ENCODE measurements around the gene ZFPM1. TPM values are rescaled to one million over a fixed set of nuclear protein-coding genes. Genes with fewer than 3 reads are reported as not detected.
A peak's percentile ranks its signal among the peaks of the same experiment; 100 is the strongest.

The ZFPM1 gene
- total RNA-seq (2014; rRNA removed; shearing (Covaris generic)) (2.2 and 2.4 TPM in 2 replicates), polyA plus RNA-seq (2016; fragmentation: Nextera tagmentation; extraction: Ambion mirVana) (0.53 and 0.61 TPM in 2 replicates)
- long read RNA-seq, result 0 reads

- Mint-ChIP-seq H3K36me3 (ENCODE audit: low read depth) (no peaks in the 10 kb centered on the region), H3K9me3 (peaks cover 3% of the 10 kb centered on the region; the same call in 1 of the 3 replicates), H3K4me1 (peaks cover 14% of the 10 kb centered on the region; the same call in 2 of the 3 replicates), H3K4me3 (peak within 1 kb of the TSS; percentile 74), H3K27ac (no peak within 1 kb of the TSS), H3K27me3 (ENCODE audit: insufficient read depth, low read depth, poor library complexity) (peaks cover 52% of the 10 kb centered on the region)
- H3K36me3 ChIP-seq (ENCODE audit: insufficient read depth), result no peaks in the 10 kb centered on the region
- peaks cover 61% of the 10 kb centered on the region for H3K27me3 ChIP-seq (ENCODE audit: insufficient read depth)
- H3K4me2 ChIP-seq, result peak within 1 kb of the TSS; percentile 88
- no peak for DNase-seq (ENCODE audit: low spot score)
- H3K27ac ChIP-seq (ENCODE audit: low read depth), result peak within 1 kb of the TSS; percentile 66; the same call in 1 of the 2 replicates
- no peaks in the 10 kb centered on the region for H3K79me2 ChIP-seq (replicated peaks; ENCODE audit: insufficient read depth)
- H3K9me2 ChIP-seq (ENCODE audit: insufficient read depth), result no peaks in the 10 kb centered on the region
- no peaks in the 10 kb centered on the region; the same call in 1 of the 2 replicates for H4K20me1 ChIP-seq (replicated peaks; ENCODE audit: insufficient read depth)
- peak within 1 kb of the TSS; percentile 99 for H2AFZ ChIP-seq
- TF ChIP-seq EZH2 (IDR thresholded peaks at IDR 0.05; ENCODE audit: low read depth, unreplicated experiment), result no peak
- TF ChIP-seq POLR2AphosphoS5 (IDR thresholded peaks at IDR 0.05; ENCODE audit: low read depth), result peak; percentile 41; the same call in 1 of the 2 replicates
- H3F3A ChIP-seq (replicated peaks; ENCODE audit: low read depth), result 0 out of 2 replicates have a peak, but pooled peaks cover 3% of the 10 kb centered on the region
- peak; percentile 3; the same call in 2 of the 3 replicates for ATAC-seq
- H3K4me1 ChIP-seq (ENCODE audit: insufficient read depth), result peaks cover 9% of the 10 kb centered on the region
- peak within 1 kb of the TSS; percentile 80 for H3K4me3 ChIP-seq
Observed at GRCh38 chr16:88453217-88453531, at the start of gene ZFPM1. TSS of gene ZFPM1 (plus strand) at chr16:88453280. CDS start at chr16:88453639, 359 bp downstream.

GRCh38 chr16:88403794-88404581, 49.1 kb upstream of the ZFPM1 start:
- ATAC-seq, result peak; percentile 54
- DNase-seq (ENCODE audit: low spot score), result no peak
- peak overlapping the region; percentile 14; the same call in 1 of the 2 replicates for H3K27ac Mint-ChIP-seq

GRCh38 chr16:88404769-88405168, 48.3 kb upstream of the ZFPM1 start:
- no peaks in the 10 kb centered on the region for H3K36me3 Mint-ChIP-seq (ENCODE audit: low read depth)
- DNase-seq (ENCODE audit: low spot score) (no peak), ATAC-seq (no peak)
- Histone ChIP-seq H3F3A (replicated peaks; ENCODE audit: low read depth) (no peaks in the 10 kb centered on the region), H3K9me2 (ENCODE audit: insufficient read depth) (no peaks in the 10 kb centered on the region), H4K20me1 (replicated peaks; ENCODE audit: insufficient read depth) (no peaks in the 10 kb centered on the region), H3K27me3 (ENCODE audit: insufficient read depth) (no peaks in the 10 kb centered on the region), H3K79me2 (replicated peaks; ENCODE audit: insufficient read depth) (no peaks in the 10 kb centered on the region), H3K4me3 (no peak overlapping the region), H2AFZ (no peak overlapping the region), H3K36me3 (ENCODE audit: insufficient read depth) (no peaks in the 10 kb centered on the region), H3K4me2 (no peak overlapping the region), H3K4me1 (ENCODE audit: insufficient read depth) (no peaks in the 10 kb centered on the region), H3K27ac (ENCODE audit: low read depth) (no peak overlapping the region)
- H3K4me1 Mint-ChIP-seq, result 0 out of 3 replicates have a peak, but pooled peaks cover 4% of the 10 kb centered on the region
- H3K4me3 Mint-ChIP-seq, result no peak overlapping the region
- no peaks in the 10 kb centered on the region; the same call in 2 of the 3 replicates for H3K9me3 Mint-ChIP-seq
- H3K27ac Mint-ChIP-seq, result peak overlapping the region; percentile 14; the same call in 1 of the 2 replicates
- peaks cover 14% of the 10 kb centered on the region for H3K27me3 Mint-ChIP-seq (ENCODE audit: insufficient read depth, low read depth, poor library complexity)
- TF ChIP-seq POLR2AphosphoS5 (IDR thresholded peaks at IDR 0.05; ENCODE audit: low read depth) (no peak), ZNF331 (CRISPR knock-in tag; IDR thresholded peaks at IDR 0.05; ENCODE audit: low read depth) (no peak), STAT1 (IDR thresholded peaks at IDR 0.05; ENCODE audit: unreplicated experiment) (no peak), ZNF114 (CRISPR knock-in tag; IDR thresholded peaks at IDR 0.05) (no peak), NANOG (IDR thresholded peaks at IDR 0.05; ENCODE audit: borderline replicate concordance) (no peak)
- TF ChIP-seq, protein P1, sequence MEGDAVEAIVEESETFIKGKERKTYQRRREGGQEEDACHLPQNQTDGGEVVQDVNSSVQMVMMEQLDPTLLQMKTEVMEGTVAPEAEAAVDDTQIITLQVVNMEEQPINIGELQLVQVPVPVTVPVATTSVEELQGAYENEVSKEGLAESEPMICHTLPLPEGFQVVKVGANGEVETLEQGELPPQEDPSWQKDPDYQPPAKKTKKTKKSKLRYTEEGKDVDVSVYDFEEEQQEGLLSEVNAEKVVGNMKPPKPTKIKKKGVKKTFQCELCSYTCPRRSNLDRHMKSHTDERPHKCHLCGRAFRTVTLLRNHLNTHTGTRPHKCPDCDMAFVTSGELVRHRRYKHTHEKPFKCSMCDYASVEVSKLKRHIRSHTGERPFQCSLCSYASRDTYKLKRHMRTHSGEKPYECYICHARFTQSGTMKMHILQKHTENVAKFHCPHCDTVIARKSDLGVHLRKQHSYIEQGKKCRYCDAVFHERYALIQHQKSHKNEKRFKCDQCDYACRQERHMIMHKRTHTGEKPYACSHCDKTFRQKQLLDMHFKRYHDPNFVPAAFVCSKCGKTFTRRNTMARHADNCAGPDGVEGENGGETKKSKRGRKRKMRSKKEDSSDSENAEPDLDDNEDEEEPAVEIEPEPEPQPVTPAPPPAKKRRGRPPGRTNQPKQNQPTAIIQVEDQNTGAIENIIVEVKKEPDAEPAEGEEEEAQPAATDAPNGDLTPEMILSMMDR (conservative IDR thresholded peaks at IDR 0.05; ENCODE audit: low read depth in 2 of 2), result no peak
- TF ChIP-seq, protein P2, sequence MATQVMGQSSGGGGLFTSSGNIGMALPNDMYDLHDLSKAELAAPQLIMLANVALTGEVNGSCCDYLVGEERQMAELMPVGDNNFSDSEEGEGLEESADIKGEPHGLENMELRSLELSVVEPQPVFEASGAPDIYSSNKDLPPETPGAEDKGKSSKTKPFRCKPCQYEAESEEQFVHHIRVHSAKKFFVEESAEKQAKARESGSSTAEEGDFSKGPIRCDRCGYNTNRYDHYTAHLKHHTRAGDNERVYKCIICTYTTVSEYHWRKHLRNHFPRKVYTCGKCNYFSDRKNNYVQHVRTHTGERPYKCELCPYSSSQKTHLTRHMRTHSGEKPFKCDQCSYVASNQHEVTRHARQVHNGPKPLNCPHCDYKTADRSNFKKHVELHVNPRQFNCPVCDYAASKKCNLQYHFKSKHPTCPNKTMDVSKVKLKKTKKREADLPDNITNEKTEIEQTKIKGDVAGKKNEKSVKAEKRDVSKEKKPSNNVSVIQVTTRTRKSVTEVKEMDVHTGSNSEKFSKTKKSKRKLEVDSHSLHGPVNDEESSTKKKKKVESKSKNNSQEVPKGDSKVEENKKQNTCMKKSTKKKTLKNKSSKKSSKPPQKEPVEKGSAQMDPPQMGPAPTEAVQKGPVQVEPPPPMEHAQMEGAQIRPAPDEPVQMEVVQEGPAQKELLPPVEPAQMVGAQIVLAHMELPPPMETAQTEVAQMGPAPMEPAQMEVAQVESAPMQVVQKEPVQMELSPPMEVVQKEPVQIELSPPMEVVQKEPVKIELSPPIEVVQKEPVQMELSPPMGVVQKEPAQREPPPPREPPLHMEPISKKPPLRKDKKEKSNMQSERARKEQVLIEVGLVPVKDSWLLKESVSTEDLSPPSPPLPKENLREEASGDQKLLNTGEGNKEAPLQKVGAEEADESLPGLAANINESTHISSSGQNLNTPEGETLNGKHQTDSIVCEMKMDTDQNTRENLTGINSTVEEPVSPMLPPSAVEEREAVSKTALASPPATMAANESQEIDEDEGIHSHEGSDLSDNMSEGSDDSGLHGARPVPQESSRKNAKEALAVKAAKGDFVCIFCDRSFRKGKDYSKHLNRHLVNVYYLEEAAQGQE (IDR thresholded peaks at IDR 0.05; ENCODE audit: unreplicated experiment), result no peak

More at GRCh38 chr16:88403794-88404581, 49.1 kb upstream of the ZFPM1 start:
- Mint-ChIP-seq H3K9me3 (peaks cover 3% of the 10 kb centered on the region), H3K4me3 (no peak overlapping the region), H3K27me3 (ENCODE audit: insufficient read depth, low read depth, poor library complexity) (peaks cover 13% of the 10 kb centered on the region), H3K4me1 (0 out of 3 replicates have a peak, but pooled peaks cover 4% of the 10 kb centered on the region), H3K36me3 (ENCODE audit: low read depth) (no peaks in the 10 kb centered on the region)
- Histone ChIP-seq H3K4me3 (no peak overlapping the region), H3F3A (replicated peaks; ENCODE audit: low read depth) (no peaks in the 10 kb centered on the region), H3K4me2 (no peak overlapping the region), H3K27me3 (ENCODE audit: insufficient read depth) (no peaks in the 10 kb centered on the region), H3K4me1 (ENCODE audit: insufficient read depth) (no peaks in the 10 kb centered on the region), H2AFZ (no peak overlapping the region), H3K36me3 (ENCODE audit: insufficient read depth) (no peaks in the 10 kb centered on the region), H4K20me1 (replicated peaks; ENCODE audit: insufficient read depth) (no peaks in the 10 kb centered on the region), H3K9me2 (ENCODE audit: insufficient read depth) (no peaks in the 10 kb centered on the region), H3K27ac (ENCODE audit: low read depth) (no peak overlapping the region), H3K79me2 (replicated peaks; ENCODE audit: insufficient read depth) (no peaks in the 10 kb centered on the region)
- no peak for TF ChIP-seq CREB1 (CRISPR knock-in tag; IDR thresholded peaks at IDR 0.05; ENCODE audit: low read depth)
- TF ChIP-seq, protein P1 (conservative IDR thresholded peaks at IDR 0.05; ENCODE audit: low read depth in 2 of 2), result peak; percentile 23 to 53

All from GM23338 (cell line).